Dedifferentiated amniotic fluid mesenchymal stem cell (primary cell): ENCODE data around the gene HDGF.

Experiments used
- DNase-seq: peaks from one replicate; pipeline ENCODE4 v3.0.0-alpha.2; 2016; ENCODE audit errors: extremely low spot score

The HDGF gene

DNA sequence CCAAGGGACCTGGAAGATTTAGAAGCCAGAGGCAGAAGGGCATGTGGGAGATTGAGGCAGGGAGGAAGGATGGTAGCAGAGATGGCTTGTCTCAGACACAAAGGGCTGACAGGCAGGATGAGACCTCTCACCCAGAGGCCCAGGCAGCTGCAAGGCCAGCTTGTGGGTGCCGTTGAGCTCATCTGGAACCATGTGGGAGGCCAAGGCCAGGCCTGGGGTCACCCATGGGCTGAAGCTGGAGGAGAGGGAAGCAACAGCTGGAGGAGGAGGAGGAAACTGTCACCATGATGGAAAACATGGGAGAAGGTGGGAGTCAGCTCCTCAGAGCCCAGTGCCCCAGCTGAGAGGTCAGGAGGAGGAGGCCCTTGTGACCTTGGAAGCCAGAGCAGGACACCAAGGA is 52.5 kb downstream of the HDGF start:
- DNase-seq, result no peak

GRCh38 chr1:156697481-156697880 is 54.0 kb downstream of the HDGF start:
- DNase-seq, result no peak

GRCh38 chr1:156696755-156697154 is 54.7 kb downstream of the HDGF start:
- no peak for DNase-seq

- DNase-seq, result no peak
Measured at GRCh38 chr1:156694690-156694962, 56.8 kb downstream of the HDGF start.

GRCh38 chr1:156693848-156694689 is 57.4 kb downstream of the HDGF start:
- no peak for DNase-seq

DNA sequence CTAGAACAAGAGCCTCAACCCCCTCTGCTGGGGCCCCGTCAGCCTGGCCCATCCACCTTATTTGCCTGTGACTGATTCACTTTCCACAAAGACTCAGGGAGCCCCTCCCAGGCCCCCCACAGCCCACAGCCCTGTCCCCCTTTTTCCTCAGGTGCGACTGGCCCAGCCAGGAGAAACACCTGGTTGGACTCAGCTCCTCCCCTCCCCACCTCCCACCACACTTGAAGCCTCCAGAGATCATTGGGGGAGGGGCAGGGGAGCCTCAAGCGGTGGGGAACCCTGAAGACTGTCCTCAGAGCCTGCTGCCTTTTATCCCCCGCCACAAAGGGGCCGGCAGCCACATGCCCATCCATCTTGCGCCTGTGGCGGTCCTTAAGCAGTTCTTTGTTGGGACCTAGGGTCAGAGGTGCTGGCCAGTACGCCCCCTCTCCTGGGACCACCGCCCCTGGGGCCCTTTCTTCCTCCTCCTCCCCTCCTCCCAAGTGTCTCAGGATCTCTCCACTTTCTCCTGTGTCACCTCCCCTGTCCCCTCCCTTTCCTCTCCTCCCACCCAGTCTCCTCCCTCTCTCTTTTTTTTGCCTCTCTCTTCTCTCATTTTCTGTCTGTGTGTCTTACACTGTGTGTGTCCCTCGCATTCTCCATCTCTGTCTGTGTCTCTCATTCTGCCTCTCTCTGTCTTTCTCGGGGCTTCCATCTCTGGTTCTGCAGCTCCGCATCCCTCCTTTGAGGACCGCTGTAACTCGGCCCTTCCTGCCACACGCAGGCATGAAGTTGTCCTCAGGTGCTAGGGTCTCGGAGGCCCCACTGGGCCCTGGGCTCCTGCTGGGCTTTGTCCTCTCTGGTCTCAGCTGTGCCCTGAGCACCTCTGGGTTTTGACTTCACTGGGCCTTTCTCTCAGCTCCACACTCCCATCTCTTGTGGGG is 58.3 kb downstream of the HDGF start:
- DNase-seq, result no peak

DNA sequence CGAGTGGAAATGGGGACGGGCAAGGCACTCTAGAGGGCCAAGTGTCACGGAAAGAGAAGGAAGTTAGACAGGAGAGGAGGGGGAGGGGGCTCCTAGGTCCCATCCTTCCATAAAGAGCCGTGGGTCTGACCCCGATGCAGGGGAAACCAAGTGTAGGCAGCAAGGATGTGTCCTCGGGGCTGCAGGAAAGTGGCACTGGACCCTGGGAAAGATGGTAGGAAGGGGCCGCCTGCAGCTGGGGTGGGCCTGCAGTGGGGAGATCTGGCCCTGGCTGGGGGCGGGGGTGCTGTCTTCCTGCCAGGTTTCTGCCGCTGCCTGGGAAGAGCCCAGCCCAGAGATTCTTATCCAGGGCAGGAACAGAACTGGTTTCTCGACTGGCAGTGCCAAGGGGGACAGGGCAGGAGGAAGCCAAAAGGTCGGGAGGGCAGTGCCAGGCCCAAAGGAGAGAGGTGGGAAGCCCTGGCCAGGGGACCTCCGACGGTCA is 59.0 kb downstream of the HDGF start:
- no peak for DNase-seq
